ENCODE results near the gene LRP1-AS. TPM values are rescaled to one million over a fixed set of nuclear protein-coding genes. Genes with fewer than 3 reads are reported as not detected.

Gene LRP1-AS
- total RNA-seq, 1 donor from 2014 or later, result not detected

DNA sequence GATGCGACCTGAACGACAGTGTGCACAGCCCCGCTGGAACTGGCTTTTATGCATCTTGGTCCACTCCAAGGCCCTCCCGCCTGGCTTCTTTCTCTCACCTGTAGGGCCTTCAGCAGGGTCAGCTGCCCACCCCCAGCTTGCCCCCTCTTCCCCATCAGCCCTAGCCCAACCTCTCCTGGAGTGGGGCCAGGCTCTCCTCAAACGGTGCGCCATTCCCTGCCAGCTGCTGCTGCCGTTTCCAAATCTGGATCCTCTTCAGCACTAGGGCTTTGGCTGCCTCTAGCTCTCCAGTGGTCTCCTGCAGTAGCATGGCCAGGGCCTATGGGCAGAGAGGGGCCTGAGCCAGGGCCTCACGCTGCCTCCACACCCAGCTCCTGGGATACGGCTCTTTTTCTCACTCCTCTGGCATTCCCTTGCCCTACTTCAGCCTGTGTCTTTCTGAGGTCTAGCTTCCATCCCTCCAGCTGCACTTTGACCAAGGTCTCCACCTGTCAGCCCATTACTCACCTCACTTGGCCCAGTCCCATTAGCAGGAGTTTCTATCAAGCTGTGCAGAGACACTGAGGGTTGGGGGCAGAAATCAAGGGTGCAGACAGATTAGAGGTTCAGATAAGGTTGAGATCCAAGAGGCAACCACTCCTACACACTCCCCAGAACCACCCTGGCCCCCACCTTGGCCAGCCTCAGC is 41.3 kb downstream of the LRP1-AS start:
- TF ChIP-seq CTCF (IDR thresholded peaks at IDR 0.05; ENCODE audit: unreplicated experiment), result no peak
- peaks cover 13% of the 10 kb centered on the region for H3K4me1 Mint-ChIP-seq (ENCODE audit: low read depth)
- H3K36me3 Mint-ChIP-seq (ENCODE audit: insufficient read depth), result peaks cover 4% of the 10 kb centered on the region
- DNase-seq (ENCODE audit: low spot score, unreplicated experiment), result no peak
- no peaks in the 10 kb centered on the region for H3K9me3 Mint-ChIP-seq (ENCODE audit: low read depth)
- no peaks in the 10 kb centered on the region for H3K27me3 Mint-ChIP-seq
- H3K4me3 Mint-ChIP-seq (ENCODE audit: low read depth), result no peak overlapping the region
- no peak overlapping the region for H3K27ac Mint-ChIP-seq

DNA sequence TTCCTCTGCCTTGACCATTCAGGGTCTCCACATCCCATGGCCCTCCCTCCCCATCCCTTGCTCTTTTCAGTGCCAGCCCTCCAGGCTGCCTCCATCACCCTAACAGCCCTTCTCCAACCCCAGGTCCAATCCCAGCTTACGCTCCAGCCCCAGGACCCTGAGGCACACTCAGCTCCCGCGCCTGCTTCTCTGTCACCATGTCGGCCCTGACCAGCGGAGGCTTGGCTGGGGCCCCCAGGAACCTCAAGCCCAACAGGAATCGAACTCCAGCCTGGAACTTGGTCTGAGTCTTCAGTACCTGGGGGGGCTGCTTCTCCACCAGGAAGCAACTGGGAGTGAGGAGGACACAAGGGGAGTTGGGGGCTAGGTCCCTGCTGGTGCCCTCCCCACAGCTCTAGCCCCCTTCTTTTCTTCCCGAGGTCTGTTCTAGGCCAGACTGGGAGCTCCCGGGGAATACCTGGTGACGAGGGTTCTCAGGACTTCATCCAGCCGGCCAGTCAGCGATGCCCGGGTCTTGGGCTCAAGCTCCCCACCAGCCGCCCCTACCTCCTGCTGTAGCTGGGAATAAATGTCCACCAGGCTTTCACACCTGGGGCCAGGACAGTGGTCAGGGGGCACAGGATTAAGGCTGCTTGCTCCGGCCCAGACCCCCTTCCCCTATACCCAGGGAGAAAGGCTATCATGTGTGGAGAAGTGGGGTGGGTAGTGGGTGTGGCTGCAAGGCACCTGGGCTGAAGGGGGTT is 42.2 kb downstream of the LRP1-AS start:
- Mint-ChIP-seq H3K27me3 (no peaks in the 10 kb centered on the region), H3K4me3 (ENCODE audit: low read depth) (no peak overlapping the region), H3K4me1 (ENCODE audit: low read depth) (peaks cover 9% of the 10 kb centered on the region)

GRCh38 chr12:57104292-57104910 is 43.0 kb downstream of the LRP1-AS start:
- no peak for DNase-seq (ENCODE audit: low spot score, unreplicated experiment)
- Mint-ChIP-seq H3K4me3 (ENCODE audit: low read depth) (no peak overlapping the region), H3K27me3 (no peaks in the 10 kb centered on the region), H3K27ac (no peak overlapping the region), H3K9me3 (ENCODE audit: low read depth) (no peaks in the 10 kb centered on the region), H3K4me1 (ENCODE audit: low read depth) (peaks cover 2% of the 10 kb centered on the region), H3K36me3 (ENCODE audit: insufficient read depth) (peaks cover 4% of the 10 kb centered on the region)
- TF ChIP-seq CTCF (IDR thresholded peaks at IDR 0.05; ENCODE audit: unreplicated experiment), result no peak

More for the DNA sequence above, 42.2 kb downstream of the LRP1-AS start:
- Mint-ChIP-seq H3K36me3 (ENCODE audit: insufficient read depth) (peaks cover 4% of the 10 kb centered on the region), H3K9me3 (ENCODE audit: low read depth) (no peaks in the 10 kb centered on the region), H3K27ac (no peak overlapping the region)
- no peak for TF ChIP-seq CTCF (IDR thresholded peaks at IDR 0.05; ENCODE audit: unreplicated experiment)
- no peak for DNase-seq (ENCODE audit: low spot score, unreplicated experiment)

- Mint-ChIP-seq H3K9me3 (ENCODE audit: low read depth) (no peaks in the 10 kb centered on the region), H3K4me1 (ENCODE audit: low read depth) (no peaks in the 10 kb centered on the region), H3K36me3 (ENCODE audit: insufficient read depth) (peaks cover 4% of the 10 kb centered on the region), H3K27me3 (no peaks in the 10 kb centered on the region), H3K4me3 (ENCODE audit: low read depth) (no peak overlapping the region), H3K27ac (no peak overlapping the region)
- DNase-seq (ENCODE audit: low spot score, unreplicated experiment), result no peak
- TF ChIP-seq CTCF (IDR thresholded peaks at IDR 0.05; ENCODE audit: unreplicated experiment), result no peak
Measured at GRCh38 chr12:57103856-57104255, 43.6 kb downstream of the LRP1-AS start.

DNA sequence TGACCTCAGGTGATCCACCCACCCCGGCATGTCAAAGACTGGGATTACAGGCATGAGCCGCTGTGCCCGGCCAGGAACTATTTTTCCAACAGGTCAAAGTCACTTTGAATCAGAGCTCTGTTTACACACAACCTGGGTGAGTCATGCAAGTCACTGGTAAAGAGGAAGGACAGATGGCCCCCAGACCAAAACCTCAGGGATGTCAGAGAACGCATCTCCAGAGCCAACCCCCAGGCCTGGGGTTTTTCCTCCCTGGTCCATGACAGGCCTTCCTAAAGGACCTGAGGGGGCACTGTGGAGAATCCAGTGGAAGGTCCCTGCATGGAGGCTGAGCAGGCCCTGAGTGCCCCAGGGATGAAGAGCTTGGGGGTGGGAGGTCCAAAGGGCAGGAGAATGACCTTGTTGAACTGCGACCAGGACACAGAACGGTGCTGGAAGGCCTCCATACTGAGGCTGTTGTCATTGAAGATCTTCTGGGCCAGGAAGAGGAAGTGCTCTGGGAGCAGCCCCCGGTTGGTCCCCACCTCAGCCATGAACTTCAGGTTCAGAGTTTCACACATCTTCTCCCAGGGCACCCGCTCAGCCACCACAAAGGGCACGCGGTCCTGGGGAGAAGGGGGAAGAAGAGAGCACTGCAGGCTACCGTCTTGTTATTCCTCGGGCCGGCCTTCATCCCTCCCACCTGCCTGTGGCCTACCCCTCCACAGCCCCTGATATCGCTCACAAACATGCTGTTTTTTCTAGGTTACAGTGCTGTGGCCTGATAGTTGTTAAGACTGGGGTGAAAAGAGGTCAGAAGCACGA is 45.3 kb downstream of the LRP1-AS start:
- no peak for TF ChIP-seq CTCF (IDR thresholded peaks at IDR 0.05; ENCODE audit: unreplicated experiment)
- Mint-ChIP-seq H3K9me3 (ENCODE audit: low read depth) (no peaks in the 10 kb centered on the region), H3K36me3 (ENCODE audit: insufficient read depth) (peaks cover 3% of the 10 kb centered on the region), H3K27me3 (no peaks in the 10 kb centered on the region), H3K4me1 (ENCODE audit: low read depth) (no peaks in the 10 kb centered on the region), H3K4me3 (ENCODE audit: low read depth) (no peak overlapping the region), H3K27ac (peak overlapping the region; percentile 56)
- no peak for DNase-seq (ENCODE audit: low spot score, unreplicated experiment)

All from progenitor cell of endocrine pancreas (in vitro differentiated cells).